Natural killer cell (primary cell): ENCODE results near the gene CAPN15. TPM values are rescaled to one million over a fixed set of nuclear protein-coding genes. Genes with fewer than 3 reads are reported as not detected.

Experiments
- ATAC-seq, 3 donors: fragments of 150-1000 bp in 2 of 3; fragments of 200-7000 bp in 1 of 3; cut with Tn5 transposase; 1 replicate in 1 of 3; 2 replicates in 2 of 3; pipeline ENCODE4 v1.10.0; 2021; ENCODE audit warnings: mild to moderate bottlenecking in 2 of 3, moderate library complexity in 2 of 3
- DNase-seq, 2 donors: peaks; one replicate each; pipeline versions ENCODE4 v3.0.0 to v3.0.0-alpha.2; 2013 to 2021; ENCODE audit warnings: mixed read lengths in 1 of 2
- H3K27ac ChIP-seq: one replicate; pipeline ENCODE4 v1.5.1; 2013; ENCODE audit warnings: mild to moderate bottlenecking, low read length
- H3K27me3 ChIP-seq: one replicate; pipeline ENCODE4 v1.6.1; 2013; ENCODE audit warnings: low read length; ENCODE audit not compliant: control insufficient read depth, insufficient read depth
- H3K36me3 ChIP-seq: one replicate; pipeline ENCODE4 v1.6.1; 2013; ENCODE audit warnings: low read length; ENCODE audit not compliant: control insufficient read depth, insufficient read depth
- H3K4me1 ChIP-seq: one replicate; pipeline ENCODE4 v1.6.1; 2013; ENCODE audit warnings: low read length; ENCODE audit not compliant: control insufficient read depth, insufficient read depth
- H3K4me3 ChIP-seq: one replicate; pipeline ENCODE4 v1.5.1; 2013; ENCODE audit warnings: low read length
- H3K9me3 ChIP-seq: one replicate; pipeline ENCODE4 v1.6.1; 2013; ENCODE audit warnings: low read length; ENCODE audit not compliant: control insufficient read depth, insufficient read depth
- H3K27ac Mint-ChIP-seq, 2 donors: one replicate each; pipeline ENCODE4 v1.8.0; 2022; ENCODE audit warnings: mild to moderate bottlenecking in 2 of 2, mixed read lengths in 2 of 2, moderate library complexity in 1 of 2
- H3K27me3 Mint-ChIP-seq, 2 donors: one replicate each; pipeline ENCODE4 v1.8.0; 2022; ENCODE audit warnings: low read depth in 2 of 2, mixed read lengths in 2 of 2
- H3K36me3 Mint-ChIP-seq: one replicate; pipeline ENCODE4 v1.8.0; 2022; ENCODE audit warnings: mixed read lengths
- H3K4me1 Mint-ChIP-seq, 2 donors: one replicate each; pipeline ENCODE4 v1.8.0; 2022; ENCODE audit warnings: mixed read lengths in 2 of 2
- H3K4me3 Mint-ChIP-seq: one replicate; pipeline ENCODE4 v1.8.0; 2022; ENCODE audit warnings: mild to moderate bottlenecking, moderate library complexity, mixed read lengths
- H3K9me3 Mint-ChIP-seq, 2 donors: one replicate each; pipeline ENCODE4 v1.8.0; 2022; ENCODE audit warnings: mixed read lengths in 2 of 2
- WGBS: methylation state at CpG from one replicate; pipeline ENCODE4 v1.1.7; 2013; ENCODE audit warnings: missing lambda C conversion rate; ENCODE audit not compliant: insufficient coverage; 5-methylcytosine and 5-hydroxymethylcytosine counted together
- intact Hi-C: fragments of 100-400 bp; cut with micrococcal nuclease; formaldehyde crosslinking; loops from one replicate; pipeline ENCODE4 v1.14.2; 2022
- total RNA-seq, 4 donors: library from RNA; stranded (reverse); fragments of 120-200 nt in 1 of 4; gene quantifications; one replicate each; pipeline versions ENCODE4 v1.2.3 to v1.2.4, GENCODE V29; 2013 to 2022
- TF ChIP-seq, protein P1 (sequence below): fragments of 200-600 bp; IDR thresholded peaks from one replicate; pipeline ENCODE4 v1.8.0; 2022; ENCODE audit warnings: antibody characterized with exemption

The CAPN15 gene
- total RNA-seq, 3 donors from 2014 or later (not counting 1 experiment from before 2014, with no cell fraction given) = 151 to 275 (median 186) TPM

DNA sequence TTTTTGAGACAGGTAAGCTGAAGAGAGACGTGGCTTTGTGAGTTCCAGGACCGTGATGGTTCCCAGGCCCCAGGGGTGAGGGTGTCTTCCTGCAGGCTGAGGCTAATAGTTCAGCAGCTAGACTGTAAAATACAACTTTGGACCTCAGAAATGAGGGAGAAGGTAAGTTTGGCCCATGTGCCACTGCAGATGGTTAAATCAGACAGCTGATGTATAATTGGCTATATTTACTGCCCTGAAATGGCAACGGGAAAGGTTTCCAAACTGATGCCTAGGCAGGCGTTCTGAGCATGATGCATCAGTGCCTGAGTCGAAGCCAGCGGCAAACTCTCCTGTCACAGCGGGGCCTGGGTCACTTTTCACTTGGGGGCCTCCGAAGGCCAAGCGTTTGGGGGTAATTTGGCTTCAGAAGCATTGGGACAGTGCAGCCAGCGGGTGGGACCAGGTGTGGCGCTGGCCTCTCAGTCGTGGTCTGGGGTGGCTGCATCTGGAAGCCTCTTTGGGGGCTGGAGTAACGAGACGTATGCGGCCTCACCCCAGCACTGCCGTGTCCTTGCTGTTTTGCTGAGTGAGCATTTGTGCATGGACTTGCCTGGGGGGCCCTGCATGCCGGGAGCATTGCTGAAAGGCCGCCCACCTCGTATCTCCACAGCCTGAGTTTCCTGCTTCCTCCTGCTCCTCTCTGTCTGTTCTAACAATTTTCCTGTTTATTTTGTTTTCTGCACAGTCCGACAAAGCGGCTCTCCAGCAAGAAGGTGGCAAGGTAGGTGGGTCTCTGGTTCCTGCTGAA is 31.2 kb upstream of the CAPN15 start:
- H3K4me1 Mint-ChIP-seq = peaks cover 0 to 10% of the 10 kb centered on the region in 2 donors
- H3K27me3 Mint-ChIP-seq = no peaks in the 10 kb centered on the region
- DNase-seq = no peak
- Histone ChIP-seq H3K4me1 (no peaks in the 10 kb centered on the region), H3K27ac (no peak overlapping the region), H3K27me3 (no peaks in the 10 kb centered on the region), H3K9me3 (no peaks in the 10 kb centered on the region), H3K4me3 (no peak overlapping the region), H3K36me3 (peaks cover under 1% of the 10 kb centered on the region)
- H3K27ac Mint-ChIP-seq = no peak overlapping the region
- H3K9me3 Mint-ChIP-seq = no peaks in the 10 kb centered on the region
- no peak overlapping the region for H3K4me3 Mint-ChIP-seq
- WGBS = 83% methylated on average over 19 of the region's 21 CpGs
- H3K36me3 Mint-ChIP-seq = no peaks in the 10 kb centered on the region
- TF ChIP-seq, protein P1, sequence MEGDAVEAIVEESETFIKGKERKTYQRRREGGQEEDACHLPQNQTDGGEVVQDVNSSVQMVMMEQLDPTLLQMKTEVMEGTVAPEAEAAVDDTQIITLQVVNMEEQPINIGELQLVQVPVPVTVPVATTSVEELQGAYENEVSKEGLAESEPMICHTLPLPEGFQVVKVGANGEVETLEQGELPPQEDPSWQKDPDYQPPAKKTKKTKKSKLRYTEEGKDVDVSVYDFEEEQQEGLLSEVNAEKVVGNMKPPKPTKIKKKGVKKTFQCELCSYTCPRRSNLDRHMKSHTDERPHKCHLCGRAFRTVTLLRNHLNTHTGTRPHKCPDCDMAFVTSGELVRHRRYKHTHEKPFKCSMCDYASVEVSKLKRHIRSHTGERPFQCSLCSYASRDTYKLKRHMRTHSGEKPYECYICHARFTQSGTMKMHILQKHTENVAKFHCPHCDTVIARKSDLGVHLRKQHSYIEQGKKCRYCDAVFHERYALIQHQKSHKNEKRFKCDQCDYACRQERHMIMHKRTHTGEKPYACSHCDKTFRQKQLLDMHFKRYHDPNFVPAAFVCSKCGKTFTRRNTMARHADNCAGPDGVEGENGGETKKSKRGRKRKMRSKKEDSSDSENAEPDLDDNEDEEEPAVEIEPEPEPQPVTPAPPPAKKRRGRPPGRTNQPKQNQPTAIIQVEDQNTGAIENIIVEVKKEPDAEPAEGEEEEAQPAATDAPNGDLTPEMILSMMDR = no peak
- ATAC-seq = no peak
- intact Hi-C loops = loop anchor here (5.0 kb wide), 1 partner anchor 104 kb away; no protein-coding TSS in a partner anchor

GRCh38 chr16:497258-497657 is 30.3 kb upstream of the CAPN15 start:
- H3K36me3 Mint-ChIP-seq = no peaks in the 10 kb centered on the region
- H3K4me3 Mint-ChIP-seq = no peak overlapping the region
- Histone ChIP-seq H3K4me3 (no peak overlapping the region), H3K27ac (no peak overlapping the region), H3K27me3 (no peaks in the 10 kb centered on the region), H3K9me3 (no peaks in the 10 kb centered on the region), H3K4me1 (peaks cover 3% of the 10 kb centered on the region), H3K36me3 (no peaks in the 10 kb centered on the region)
- intact Hi-C loops = loop anchor here (5.0 kb wide), 1 partner anchor 105 kb away; no protein-coding TSS in a partner anchor
- H3K27me3 Mint-ChIP-seq = no peaks in the 10 kb centered on the region
- no peaks in the 10 kb centered on the region for H3K9me3 Mint-ChIP-seq
- ATAC-seq (no peak), DNase-seq (no peak)
- TF ChIP-seq, protein P1 = no peak
- peaks cover 0 to 16% of the 10 kb centered on the region in 2 donors for H3K4me1 Mint-ChIP-seq
- 94% methylated on average over 11 of the region's 11 CpGs for WGBS
- H3K27ac Mint-ChIP-seq = no peak overlapping the region

GRCh38 chr16:499924-500323 is 27.6 kb upstream of the CAPN15 start:
- H3K4me1 Mint-ChIP-seq = peaks cover 0 to 14% of the 10 kb centered on the region in 2 donors
- H3K4me1 ChIP-seq = peaks cover 3% of the 10 kb centered on the region
- no peaks in the 10 kb centered on the region for H3K9me3 Mint-ChIP-seq
- H3K4me3 Mint-ChIP-seq = no peak overlapping the region
- no peaks in the 10 kb centered on the region for H3K27me3 Mint-ChIP-seq
- intact Hi-C loops = loop anchor here (5.0 kb wide), 1 partner anchor 108 kb away; no protein-coding TSS in a partner anchor
- TF ChIP-seq, protein P1 = no peak
- H3K36me3 ChIP-seq = no peaks in the 10 kb centered on the region
- no peaks in the 10 kb centered on the region for H3K36me3 Mint-ChIP-seq
- H3K27ac Mint-ChIP-seq = no peak overlapping the region
- no peak overlapping the region for H3K4me3 ChIP-seq
- no peaks in the 10 kb centered on the region for H3K9me3 ChIP-seq
- DNase-seq = no peak
- no peak for ATAC-seq
- no peaks in the 10 kb centered on the region for H3K27me3 ChIP-seq
- 98% methylated on average over 12 of the region's 12 CpGs for WGBS
- H3K27ac ChIP-seq = no peak overlapping the region
